ENCODE results near the gene CAMK2A.

GRCh38 chr5:150186137-150186536 lies 103.4 kb downstream of the CAMK2A start:
- TF ChIP-seq, protein P1, sequence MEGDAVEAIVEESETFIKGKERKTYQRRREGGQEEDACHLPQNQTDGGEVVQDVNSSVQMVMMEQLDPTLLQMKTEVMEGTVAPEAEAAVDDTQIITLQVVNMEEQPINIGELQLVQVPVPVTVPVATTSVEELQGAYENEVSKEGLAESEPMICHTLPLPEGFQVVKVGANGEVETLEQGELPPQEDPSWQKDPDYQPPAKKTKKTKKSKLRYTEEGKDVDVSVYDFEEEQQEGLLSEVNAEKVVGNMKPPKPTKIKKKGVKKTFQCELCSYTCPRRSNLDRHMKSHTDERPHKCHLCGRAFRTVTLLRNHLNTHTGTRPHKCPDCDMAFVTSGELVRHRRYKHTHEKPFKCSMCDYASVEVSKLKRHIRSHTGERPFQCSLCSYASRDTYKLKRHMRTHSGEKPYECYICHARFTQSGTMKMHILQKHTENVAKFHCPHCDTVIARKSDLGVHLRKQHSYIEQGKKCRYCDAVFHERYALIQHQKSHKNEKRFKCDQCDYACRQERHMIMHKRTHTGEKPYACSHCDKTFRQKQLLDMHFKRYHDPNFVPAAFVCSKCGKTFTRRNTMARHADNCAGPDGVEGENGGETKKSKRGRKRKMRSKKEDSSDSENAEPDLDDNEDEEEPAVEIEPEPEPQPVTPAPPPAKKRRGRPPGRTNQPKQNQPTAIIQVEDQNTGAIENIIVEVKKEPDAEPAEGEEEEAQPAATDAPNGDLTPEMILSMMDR (IDR thresholded peaks at IDR 0.05) = no peak
- no peak for TF ChIP-seq POLR2A (IDR thresholded peaks at IDR 0.05)

Measured in tibial nerve (tissue), 3 donors.